ENCODE measurements around the gene TEPSIN. TPM values are rescaled to one million over a fixed set of nuclear protein-coding genes. Genes with fewer than 3 reads are reported as not detected.

The TEPSIN gene
- total RNA-seq, 1 donor from 2014 or later = 35.4 TPM

- Histone ChIP-seq H3K9me3 (no peaks in the 10 kb centered on the region), H3K27ac (no peak overlapping the region), H3K27me3 (no peaks in the 10 kb centered on the region), H3K4me1 (peaks cover 28% of the 10 kb centered on the region), H3K36me3 (no peaks in the 10 kb centered on the region), H3K4me3 (no peak overlapping the region)
- no peak for DNase-seq (ENCODE audit: extremely low spot score in 2 of 2)
- intact Hi-C loops (cut with DNase I) = no loop called here
- TF ChIP-seq CTCF (IDR thresholded peaks at IDR 0.05) (no peak), POLR2AphosphoS5 (IDR thresholded peaks at IDR 0.05; ENCODE audit: insufficient read depth in 1 of 2, low read depth in 1 of 2) (no peak), POLR2A (IDR thresholded peaks at IDR 0.05) (no peak)
Observed at GRCh38 chr17:81243333-81243664, 4.4 kb upstream of the TEPSIN start.

- H3K27ac ChIP-seq = no peak overlapping the region
- H3K4me1 ChIP-seq = peaks cover 34% of the 10 kb centered on the region
- TF ChIP-seq CTCF (IDR thresholded peaks at IDR 0.05) = no peak
- no peak for TF ChIP-seq POLR2A (IDR thresholded peaks at IDR 0.05)
- TF ChIP-seq POLR2AphosphoS5 (IDR thresholded peaks at IDR 0.05; ENCODE audit: insufficient read depth in 1 of 2, low read depth in 1 of 2) = no peak
- H3K27me3 ChIP-seq = no peaks in the 10 kb centered on the region
- no peak overlapping the region for H3K4me3 ChIP-seq
- H3K9me3 ChIP-seq = no peaks in the 10 kb centered on the region
- no peak for DNase-seq (ENCODE audit: extremely low spot score in 2 of 2)
- intact Hi-C loops (cut with DNase I) = no loop called here
- H3K36me3 ChIP-seq = no peaks in the 10 kb centered on the region
Observed at GRCh38 chr17:81242421-81243332, 3.8 kb upstream of the TEPSIN start.

GRCh38 chr17:81241648-81242420 lies 3.0 kb upstream of the TEPSIN start:
- DNase-seq (ENCODE audit: extremely low spot score in 2 of 2) = no peak
- no peaks in the 10 kb centered on the region for H3K27me3 ChIP-seq
- no peaks in the 10 kb centered on the region for H3K36me3 ChIP-seq
- no peak for TF ChIP-seq POLR2AphosphoS5 (IDR thresholded peaks at IDR 0.05; ENCODE audit: insufficient read depth in 1 of 2, low read depth in 1 of 2)
- no peak for TF ChIP-seq POLR2A (IDR thresholded peaks at IDR 0.05)
- TF ChIP-seq CTCF (IDR thresholded peaks at IDR 0.05) = peak; percentile 27 to 50 (median 36)
- H3K27ac ChIP-seq = no peak overlapping the region
- H3K9me3 ChIP-seq = no peaks in the 10 kb centered on the region
- no peak overlapping the region for H3K4me3 ChIP-seq
- intact Hi-C loops (cut with DNase I) = no loop called here
- peaks cover 42% of the 10 kb centered on the region for H3K4me1 ChIP-seq

- no peak for DNase-seq (ENCODE audit: extremely low spot score in 2 of 2)
- Histone ChIP-seq H3K36me3 (no peaks in the 10 kb centered on the region), H3K4me3 (no peak overlapping the region), H3K27me3 (no peaks in the 10 kb centered on the region), H3K9me3 (no peaks in the 10 kb centered on the region), H3K4me1 (peaks cover 49% of the 10 kb centered on the region), H3K27ac (no peak overlapping the region)
- TF ChIP-seq POLR2A (IDR thresholded peaks at IDR 0.05) (no peak), POLR2AphosphoS5 (IDR thresholded peaks at IDR 0.05; ENCODE audit: insufficient read depth in 1 of 2, low read depth in 1 of 2) (no peak), CTCF (IDR thresholded peaks at IDR 0.05) (no peak)
- intact Hi-C loops (cut with DNase I) = no loop called here
Observed at GRCh38 chr17:81241203-81241602, 2.3 kb upstream of the TEPSIN start.
